HepG2 (cell line): ENCODE results near the gene CLIC4. TPM values are rescaled to one million over a fixed set of nuclear protein-coding genes. Genes with fewer than 3 reads are reported as not detected.

Source experiments
- CBX2 ChIP-seq, 2 experiments: fragments of 200-600 bp in 1 of 2; sonication (generic); formaldehyde crosslinking in 1 of 2; IDR thresholded peaks; 2 replicates each; pipeline versions ENCODE4 v1.7.0 to v1.8.1; 2018 to 2022; ENCODE audit warnings: low read depth in 2 of 2, low read length in 1 of 2, mild to moderate bottlenecking in 1 of 2, missing genetic modification reagents in 1 of 2
- EED ChIP-seq: sonication (generic); formaldehyde crosslinking; IDR thresholded peaks from 2 replicates; pipeline ENCODE4 v1.5.0; 2020; ENCODE audit warnings: mild to moderate bottlenecking, missing genetic modification reagents
- ELF1 ChIP-seq: sonication (generic); formaldehyde crosslinking; IDR thresholded peaks from 2 replicates; pipeline ENCODE4 v1.4.0; 2020; ENCODE audit warnings: missing genetic modification reagents
- ETV5 ChIP-seq: IDR thresholded peaks from 2 replicates; pipeline ENCODE4 v1.6.1; 2018; ENCODE audit warnings: missing biosample characterization, missing genetic modification reagents, inconsistent platforms, borderline replicate concordance
- FOXJ3 ChIP-seq: sonication (generic); formaldehyde crosslinking; IDR thresholded peaks from 2 replicates; pipeline ENCODE4 v1.4.0; 2020; ENCODE audit warnings: missing genetic modification reagents, mild to moderate bottlenecking, borderline replicate concordance
- MLLT10 ChIP-seq: sonication (generic); formaldehyde crosslinking; IDR thresholded peaks from 2 replicates; pipeline ENCODE4 v1.4.0; 2020; ENCODE audit warnings: missing genetic modification reagents
- TERF1 ChIP-seq: sonication (generic); formaldehyde crosslinking; IDR thresholded peaks from 2 replicates; pipeline ENCODE4 v1.8.0; 2022; ENCODE audit warnings: mild to moderate bottlenecking, missing genetic modification reagents, moderate library complexity
- YEATS2 ChIP-seq: sonication (generic); formaldehyde crosslinking; IDR thresholded peaks from 2 replicates; pipeline ENCODE4 v1.4.0; 2020; ENCODE audit warnings: missing genetic modification reagents, borderline replicate concordance
- ZFP37 ChIP-seq: sonication (generic); formaldehyde crosslinking; IDR thresholded peaks from 2 replicates; pipeline ENCODE4 v1.4.0; 2020; ENCODE audit warnings: missing genetic modification reagents, borderline replicate concordance
- ZNF101 ChIP-seq: sonication (generic); formaldehyde crosslinking; IDR thresholded peaks from 2 replicates; pipeline ENCODE4 v1.4.0; 2020; ENCODE audit warnings: mild to moderate bottlenecking, low read depth, missing genetic modification reagents, borderline replicate concordance
- ZNF281 ChIP-seq: sonication (generic); formaldehyde crosslinking; IDR thresholded peaks from 2 replicates; pipeline ENCODE4 v1.4.0; 2020; ENCODE audit warnings: missing genetic modification reagents, borderline replicate concordance
- ZNF354B ChIP-seq: sonication (generic); formaldehyde crosslinking; IDR thresholded peaks from 2 replicates; pipeline ENCODE4 v1.8.0; 2022; ENCODE audit warnings: mild to moderate bottlenecking, missing genetic modification reagents
- ZNF44 ChIP-seq: sonication (generic); formaldehyde crosslinking; IDR thresholded peaks from 2 replicates; pipeline ENCODE4 v1.5.1; 2020; ENCODE audit warnings: mild to moderate bottlenecking, missing genetic modification reagents
- ZNF652 ChIP-seq: IDR thresholded peaks from 2 replicates; pipeline ENCODE4 v1.6.1; 2016; ENCODE audit warnings: low read depth, borderline replicate concordance
- ZNF740 ChIP-seq: sonication (generic); formaldehyde crosslinking; IDR thresholded peaks from 2 replicates; pipeline ENCODE4 v1.4.0; 2020; ENCODE audit warnings: missing genetic modification reagents
- polyA plus RNA-seq, 8 experiments: library from polyadenylated mRNA; depleted of rRNA in 3 of 8; stranded (reverse) in 7 of 8; unstranded in 1 of 8; fragments of >200 nt; fragmentation: Illumina TruSeq in 4 of 8; extraction: Trizol in 4 of 8; gene quantifications; 2 replicates each; pipeline versions ENCODE4 v1.2.1 to v1.2.3, GENCODE V29; 2011 to 2016; ENCODE audit warnings: low read depth in 4 of 8, missing spikeins in 1 of 8, mixed read lengths in 1 of 8; ENCODE audit not compliant: insufficient read depth in 1 of 8
- total RNA-seq, 5 experiments: library from RNA; depleted of rRNA; stranded (reverse); fragments of >200 nt; fragmentation: Illumina TruSeq; extraction: Trizol; gene quantifications; 2 replicates each; pipeline ENCODE4 v1.2.3, GENCODE V29; 2016; ENCODE audit warnings: low read depth in 1 of 5
- TF ChIP-seq, protein P1 (sequence below): sonication (generic); formaldehyde crosslinking; IDR thresholded peaks from 2 replicates; pipeline ENCODE4 v1.5.1; 2020; ENCODE audit warnings: mild to moderate bottlenecking, missing genetic modification reagents, moderate library complexity
- TF ChIP-seq, protein P2 (sequence below): sonication (generic); formaldehyde crosslinking; IDR thresholded peaks from 2 replicates; pipeline ENCODE4 v1.4.0; 2020; ENCODE audit warnings: missing genetic modification reagents, borderline replicate concordance

CLIC4 gene
- total and polyA plus RNA-seq, 2 of the 13 experiments (the other 11 are each of a cell fraction or from before 2014, with no cell fraction given), result 23.3 to 77.4 TPM

GRCh38 chr1:24705260-24706073 lies 39.8 kb upstream of the CLIC4 start (continued):
- TF ChIP-seq, protein P1, sequence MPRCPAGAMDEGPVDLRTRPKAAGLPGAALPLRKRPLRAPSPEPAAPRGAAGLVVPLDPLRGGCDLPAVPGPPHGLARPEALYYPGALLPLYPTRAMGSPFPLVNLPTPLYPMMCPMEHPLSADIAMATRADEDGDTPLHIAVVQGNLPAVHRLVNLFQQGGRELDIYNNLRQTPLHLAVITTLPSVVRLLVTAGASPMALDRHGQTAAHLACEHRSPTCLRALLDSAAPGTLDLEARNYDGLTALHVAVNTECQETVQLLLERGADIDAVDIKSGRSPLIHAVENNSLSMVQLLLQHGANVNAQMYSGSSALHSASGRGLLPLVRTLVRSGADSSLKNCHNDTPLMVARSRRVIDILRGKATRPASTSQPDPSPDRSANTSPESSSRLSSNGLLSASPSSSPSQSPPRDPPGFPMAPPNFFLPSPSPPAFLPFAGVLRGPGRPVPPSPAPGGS (CRISPR knock-in tag), result peak; percentile 30; the same call in 1 of the 2 replicates
- TF ChIP-seq ZFP37 (no peak), ETV5 (CRISPR knock-in tag) (peak; percentile 61; the same call in 1 of the 2 replicates), ZNF44 (CRISPR knock-in tag) (no peak), EED (no peak), ELF1 (CRISPR knock-in tag) (no peak; the same call in 1 of the 2 replicates), ZNF652 (CRISPR knock-in tag) (peak; percentile 82), TERF1 (CRISPR knock-in tag) (no peak), ZNF101 (CRISPR knock-in tag) (no peak), ZNF281 (peak; percentile 75; the same call in 1 of the 2 replicates), FOXJ3 (CRISPR knock-in tag) (no peak; the same call in 1 of the 2 replicates), ZNF354B (no peak), CBX2 (IDR thresholded peaks at IDR 0.05; ENCODE audit: low read depth, low read length) (no peak), CBX2 (CRISPR knock-in tag; IDR thresholded peaks at IDR 0.05; ENCODE audit: low read depth) (no peak), MLLT10 (CRISPR knock-in tag) (no peak), ZNF740 (CRISPR knock-in tag) (no peak), YEATS2 (peak; percentile 57; the same call in 1 of the 2 replicates)
- TF ChIP-seq, protein P2, sequence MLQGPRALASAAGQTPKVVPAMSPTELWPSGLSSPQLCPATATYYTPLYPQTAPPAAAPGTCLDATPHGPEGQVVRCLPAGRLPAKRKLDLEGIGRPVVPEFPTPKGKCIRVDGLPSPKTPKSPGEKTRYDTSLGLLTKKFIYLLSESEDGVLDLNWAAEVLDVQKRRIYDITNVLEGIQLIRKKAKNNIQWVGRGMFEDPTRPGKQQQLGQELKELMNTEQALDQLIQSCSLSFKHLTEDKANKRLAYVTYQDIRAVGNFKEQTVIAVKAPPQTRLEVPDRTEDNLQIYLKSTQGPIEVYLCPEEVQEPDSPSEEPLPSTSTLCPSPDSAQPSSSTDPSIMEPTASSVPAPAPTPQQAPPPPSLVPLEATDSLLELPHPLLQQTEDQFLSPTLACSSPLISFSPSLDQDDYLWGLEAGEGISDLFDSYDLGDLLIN (CRISPR knock-in tag), result no peak
